ENCODE measurements around the gene ACSF3.

Gene ACSF3

GRCh38 chr16:89095491-89095951, 1.9 kb downstream of the ACSF3 start:
- DNase-seq (ENCODE audit: low spot score) = no peak

DNA sequence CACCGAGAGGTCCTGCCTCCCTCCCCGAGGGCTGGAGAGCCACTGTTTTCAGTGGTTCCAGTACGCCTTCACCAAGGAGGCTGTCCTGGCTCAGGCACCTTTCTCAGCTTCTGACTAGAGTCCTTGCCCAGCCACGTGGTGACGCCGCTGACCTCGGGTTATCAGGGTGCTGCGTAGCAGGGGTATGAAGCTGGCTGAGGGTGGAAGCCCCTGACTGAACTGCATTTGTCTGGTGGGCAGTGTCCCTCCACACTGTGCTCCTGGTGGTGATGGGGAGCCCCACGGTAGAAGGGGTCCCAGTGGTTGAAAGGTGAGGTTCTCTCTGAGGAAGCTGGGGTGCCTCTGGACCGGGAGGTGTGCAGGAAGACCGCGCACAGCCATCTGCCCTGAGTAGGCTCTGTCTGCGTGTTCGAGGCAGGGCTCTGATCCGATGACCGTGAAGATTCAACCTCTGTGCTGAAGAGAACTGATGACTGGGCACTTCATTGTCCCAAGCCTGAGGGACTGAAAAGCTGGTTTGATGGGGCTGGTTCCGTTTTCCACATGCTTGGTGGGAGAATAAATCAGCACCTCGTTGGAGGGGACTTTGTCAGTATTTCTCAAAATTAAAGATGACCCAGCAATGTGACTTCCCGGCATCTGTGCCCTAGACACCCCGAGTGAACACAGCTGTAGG, 2.5 kb downstream of the ACSF3 start:
- no peak for DNase-seq (ENCODE audit: low spot score)

- DNase-seq (ENCODE audit: low spot score) = no peak
Measured at GRCh38 chr16:89096768-89097391, 3.2 kb downstream of the ACSF3 start.

DNA sequence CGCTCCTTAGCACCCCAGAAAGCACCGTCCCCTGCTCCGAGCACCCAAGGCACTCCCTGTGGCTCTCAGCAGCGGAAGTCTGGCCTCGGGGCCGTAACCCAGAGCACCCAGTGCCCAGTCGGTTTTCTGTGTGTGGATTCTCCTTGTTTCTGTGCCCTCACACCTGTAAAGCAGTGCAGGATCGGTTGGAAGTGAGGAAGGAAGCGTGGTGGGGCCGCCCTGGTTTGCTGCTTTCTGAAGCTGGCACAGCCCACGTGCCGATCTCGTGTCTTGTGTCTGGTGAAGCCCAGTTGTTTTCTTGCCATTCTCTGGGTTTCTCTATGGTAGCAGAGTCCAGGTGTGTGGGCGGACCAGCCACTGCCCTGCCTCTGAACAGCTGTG, 3.7 kb downstream of the ACSF3 start:
- no peak for DNase-seq (ENCODE audit: low spot score)

- DNase-seq (ENCODE audit: low spot score) = no peak
Measured at GRCh38 chr16:89098767-89099430, 5.2 kb downstream of the ACSF3 start.

DNA sequence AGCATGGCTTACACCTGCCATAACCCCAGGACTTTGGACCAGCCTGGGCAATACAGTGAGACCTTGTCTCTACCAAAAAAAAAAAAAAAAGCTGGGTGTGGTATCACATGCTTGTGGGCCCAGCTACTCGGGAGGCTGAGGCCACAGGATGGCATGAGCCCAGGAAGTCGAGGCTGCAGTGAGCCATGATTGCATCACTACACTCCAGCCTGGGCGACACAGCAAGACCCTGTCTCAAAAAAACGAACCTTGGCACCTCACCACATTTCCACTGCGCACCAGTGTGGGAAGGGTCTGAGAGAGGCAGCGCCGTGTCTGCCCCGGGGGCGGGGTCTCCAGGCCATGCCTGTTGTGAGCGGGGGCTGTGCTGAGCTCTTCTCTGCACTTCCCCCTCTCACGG, 6.3 kb downstream of the ACSF3 start:
- DNase-seq (ENCODE audit: low spot score) = no peak

- DNase-seq (ENCODE audit: low spot score) = no peak
Measured at GRCh38 chr16:89100601-89101302, 7.1 kb downstream of the ACSF3 start.

DNA sequence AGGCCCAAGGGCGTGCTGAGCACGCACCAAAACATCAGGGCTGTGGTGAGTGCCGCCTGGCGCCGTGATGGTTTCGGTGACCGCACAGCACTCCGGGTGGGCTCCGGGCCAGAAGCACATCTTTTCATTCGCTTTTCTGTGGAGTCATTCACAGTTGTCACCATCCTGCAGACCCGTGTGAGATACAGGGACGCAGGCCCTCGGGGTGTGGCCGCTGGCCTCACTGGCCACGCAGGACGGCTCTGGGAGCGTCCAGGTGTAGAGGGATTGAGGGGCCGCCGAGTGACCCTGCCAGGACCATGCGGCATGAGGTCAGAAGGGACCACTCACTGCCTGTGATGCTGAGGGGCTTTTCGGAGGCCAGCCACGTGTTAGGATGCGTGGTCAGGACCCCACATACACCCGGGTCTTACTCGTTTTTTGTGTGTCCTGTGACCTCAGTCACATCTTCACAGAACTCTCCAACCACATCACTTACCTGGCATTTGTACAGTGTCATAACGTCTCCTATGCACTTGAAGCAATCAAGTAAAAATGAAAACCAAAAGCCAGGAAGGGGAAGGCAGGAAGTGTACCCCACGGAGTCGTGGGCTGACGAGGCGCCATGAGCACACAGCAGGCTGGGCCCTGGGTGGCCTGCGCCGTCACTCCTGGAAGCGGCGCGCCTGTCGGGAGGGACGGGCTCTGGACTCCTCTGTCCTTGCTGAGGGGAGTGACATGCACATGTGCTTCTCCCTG, 7.8 kb downstream of the ACSF3 start:
- DNase-seq (ENCODE audit: low spot score) = no peak

DNA sequence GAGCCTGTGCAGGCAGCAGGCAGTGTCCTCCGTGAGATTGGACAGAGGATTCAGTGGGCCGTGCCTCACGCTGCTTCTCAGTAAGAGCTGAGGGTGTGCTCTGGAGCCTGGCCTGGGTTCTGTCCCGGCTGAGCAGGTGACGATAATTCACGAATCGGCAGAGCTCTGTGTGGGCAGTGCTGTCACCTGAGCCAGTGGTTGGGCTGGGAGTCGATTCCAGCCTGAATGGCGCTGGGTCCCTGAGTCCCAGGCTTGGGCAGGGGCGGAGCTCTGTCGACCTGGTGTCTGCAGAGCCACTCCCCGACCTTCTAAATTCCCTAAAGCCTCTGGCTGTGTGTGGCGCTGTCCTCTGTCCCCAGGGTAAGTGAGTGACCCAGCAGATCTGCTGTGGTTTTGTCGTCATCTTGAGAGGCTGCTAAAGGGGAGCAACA, 8.4 kb downstream of the ACSF3 start:
- no peak for DNase-seq (ENCODE audit: low spot score)

- DNase-seq (ENCODE audit: low spot score) = no peak
Measured at GRCh38 chr16:89102481-89103073, 8.9 kb downstream of the ACSF3 start.

- no peak for DNase-seq (ENCODE audit: low spot score)
Measured at GRCh38 chr16:89103156-89103555, 9.5 kb downstream of the ACSF3 start.

- no peak for DNase-seq (ENCODE audit: low spot score)
Measured at GRCh38 chr16:89103781-89104180, 10.1 kb downstream of the ACSF3 start.

- DNase-seq (ENCODE audit: low spot score) = no peak
Measured at GRCh38 chr16:89104303-89104702, 10.7 kb downstream of the ACSF3 start.

DNA sequence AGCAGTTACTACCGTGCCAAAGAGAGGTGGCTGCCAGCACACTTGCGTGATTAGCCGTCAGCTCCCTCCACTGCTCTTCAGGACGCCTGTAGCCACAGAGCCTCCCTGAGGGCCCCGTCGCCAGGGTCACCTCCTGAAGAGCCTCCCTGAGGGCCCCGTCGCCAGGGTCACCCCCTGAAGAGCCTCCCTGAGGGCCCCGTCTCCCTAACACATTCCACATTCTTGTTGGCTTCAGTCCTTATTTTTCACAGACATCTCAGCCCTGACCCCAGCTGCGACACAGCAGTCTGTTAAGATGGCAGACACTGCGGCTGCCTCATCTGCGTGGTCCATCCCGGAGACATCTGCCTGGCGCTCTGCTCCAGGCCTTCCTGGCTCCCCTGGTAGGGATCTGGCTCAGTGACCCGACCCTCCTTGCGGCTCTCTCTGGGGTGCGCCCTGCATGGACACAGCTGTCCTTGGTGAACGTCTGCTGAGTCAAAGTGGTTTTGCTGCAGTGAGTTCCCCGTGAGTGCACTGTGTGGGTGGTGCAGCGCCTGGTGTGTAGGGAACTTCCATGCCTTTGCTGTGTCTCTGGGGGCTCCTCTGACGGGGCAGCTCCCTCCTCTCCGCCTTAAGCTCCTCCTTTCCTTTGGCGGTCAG, 11.4 kb downstream of the ACSF3 start:
- DNase-seq (ENCODE audit: low spot score) = no peak

DNA sequence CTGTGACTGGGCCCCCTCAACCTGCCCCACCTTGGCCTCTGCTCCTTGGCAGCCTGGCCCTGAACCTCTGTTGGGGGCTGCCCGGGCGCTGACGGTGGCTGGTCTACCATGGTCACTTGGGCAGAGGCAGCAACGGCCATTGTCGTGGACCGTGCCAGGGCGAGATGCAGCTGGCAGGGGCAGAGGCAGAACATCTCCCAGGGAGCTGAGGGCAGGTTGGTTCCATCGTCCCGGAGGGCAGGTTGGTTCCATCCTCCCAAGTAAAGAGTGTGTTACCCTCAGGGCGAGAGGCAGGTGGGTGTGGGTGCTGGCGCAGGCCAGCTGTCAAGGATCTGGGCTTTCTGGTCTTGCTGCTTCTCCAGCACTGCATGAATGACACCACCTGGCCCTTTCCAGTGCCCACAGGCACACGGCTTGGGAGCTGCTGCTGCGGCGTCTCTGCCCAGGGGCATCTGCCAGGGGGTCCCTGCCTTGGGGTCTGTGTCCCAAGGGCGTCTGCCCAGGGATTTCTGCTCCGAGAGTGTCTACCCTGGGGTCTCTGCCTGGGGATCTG, 12.0 kb downstream of the ACSF3 start:
- DNase-seq (ENCODE audit: low spot score) = no peak

DNA sequence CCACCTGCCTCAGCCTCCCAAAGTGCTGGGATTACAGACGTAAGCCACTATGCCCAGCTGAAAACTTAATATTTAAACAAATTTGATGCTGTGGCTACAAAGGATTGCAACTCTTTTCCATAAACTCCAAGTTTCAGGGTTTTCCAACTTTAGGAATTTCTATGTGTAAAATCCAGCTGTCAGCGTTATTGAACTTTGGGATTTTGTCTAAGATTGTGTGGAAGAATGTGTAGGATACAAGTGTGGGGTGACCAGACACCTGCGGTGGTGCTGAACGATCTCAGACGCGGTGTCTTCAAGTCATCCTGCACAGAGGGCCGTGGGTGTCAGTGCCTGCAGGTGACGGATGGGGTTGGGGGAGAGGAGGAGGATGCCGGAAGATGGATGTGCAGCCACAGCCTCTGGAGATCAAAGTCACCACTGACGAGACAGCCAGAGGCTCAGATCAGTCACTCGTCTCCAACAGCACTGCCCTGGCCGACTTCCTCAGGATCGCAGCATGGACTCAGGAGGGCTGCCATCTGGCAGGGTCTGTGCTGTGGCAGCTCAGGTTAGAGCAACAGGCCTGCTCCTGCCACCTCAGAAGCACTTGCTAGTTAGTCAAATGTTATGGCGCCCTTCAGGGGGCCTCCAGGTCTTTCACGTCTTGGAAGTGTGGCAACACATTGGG, 13.0 kb downstream of the ACSF3 start:
- DNase-seq (ENCODE audit: low spot score) = no peak

- DNase-seq (ENCODE audit: low spot score) = no peak
Measured at GRCh38 chr16:89107203-89107582, 13.5 kb downstream of the ACSF3 start.

GRCh38 chr16:89108416-89108815, 14.8 kb downstream of the ACSF3 start:
- DNase-seq (ENCODE audit: low spot score) = no peak

GRCh38 chr16:89110641-89111040, 17.0 kb downstream of the ACSF3 start:
- no peak for DNase-seq (ENCODE audit: low spot score)

DNA sequence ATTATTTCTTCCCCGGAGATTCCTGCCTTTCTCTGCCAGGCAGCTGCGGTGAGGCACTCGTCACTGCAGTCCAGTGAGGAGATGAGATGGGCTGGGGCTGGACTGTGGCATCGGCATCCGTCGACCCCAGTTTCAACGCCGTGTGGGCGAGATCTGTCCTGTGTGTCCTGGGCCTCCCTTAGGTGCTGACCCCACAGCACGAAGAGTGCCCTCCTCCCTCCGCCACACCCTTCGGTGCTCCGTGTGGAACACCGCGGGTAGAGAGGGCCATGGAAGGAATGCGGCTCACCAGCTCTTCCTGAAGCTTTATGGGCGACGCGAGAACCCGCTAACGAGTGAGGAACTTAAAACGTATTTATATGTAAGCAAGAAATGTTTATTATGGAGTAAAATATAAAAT, 17.6 kb downstream of the ACSF3 start:
- no peak for DNase-seq (ENCODE audit: low spot score)

Measured in putamen (tissue), 1 donor.